Measurements from ENCODE around the gene ZNF225.
A peak's percentile ranks its signal among the peaks of the same experiment; 100 is the strongest.
"Not testable (repeated sequence)": the region's sequence is repeated elsewhere in the genome, so short reads cannot be mapped to it uniquely, and the experiment has no call there.

Gene ZNF225

DNA sequence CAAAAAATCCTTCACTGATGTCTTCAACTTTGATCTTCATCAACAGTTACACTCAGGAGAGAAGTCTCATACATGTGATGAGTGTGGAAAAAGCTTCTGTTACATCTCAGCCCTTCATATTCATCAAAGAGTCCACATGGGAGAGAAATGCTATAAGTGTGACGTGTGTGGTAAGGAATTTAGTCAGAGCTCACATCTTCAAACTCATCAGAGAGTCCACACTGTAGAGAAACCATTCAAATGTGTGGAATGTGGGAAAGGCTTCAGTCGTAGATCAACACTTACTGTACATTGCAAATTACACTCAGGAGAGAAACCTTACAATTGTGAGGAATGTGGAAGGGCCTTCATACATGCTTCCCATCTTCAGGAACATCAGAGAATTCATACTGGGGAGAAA is 43.3 kb downstream of the ZNF225 start:
- Histone ChIP-seq H3K9ac (ENCODE audit: low read depth in 1 of 2, low read length in 2 of 2) (no peak overlapping the region), H3K4me1 (ENCODE audit: control insufficient read depth in 2 of 2, insufficient read depth in 2 of 2, low read length in 2 of 2) (no peaks in the 10 kb centered on the region), H3K4me3 (ENCODE audit: low read length in 2 of 2) (no peak overlapping the region), H3K36me3 (ENCODE audit: control insufficient read depth in 2 of 2, insufficient read depth in 2 of 2, low read length in 2 of 2) (peaks cover 43 to 45% of the 10 kb centered on the region in 2 donors), H3K9me3 (ENCODE audit: control insufficient read depth in 2 of 2, low read length in 2 of 2) (peaks cover 38 to 49% of the 10 kb centered on the region in 2 donors), H3K27me3 (ENCODE audit: control insufficient read depth in 2 of 2, insufficient read depth in 2 of 2, low read length in 2 of 2) (no peaks in the 10 kb centered on the region), H3K27ac (ENCODE audit: low read depth in 2 of 2, low read length in 2 of 2) (no peak overlapping the region)

DNA sequence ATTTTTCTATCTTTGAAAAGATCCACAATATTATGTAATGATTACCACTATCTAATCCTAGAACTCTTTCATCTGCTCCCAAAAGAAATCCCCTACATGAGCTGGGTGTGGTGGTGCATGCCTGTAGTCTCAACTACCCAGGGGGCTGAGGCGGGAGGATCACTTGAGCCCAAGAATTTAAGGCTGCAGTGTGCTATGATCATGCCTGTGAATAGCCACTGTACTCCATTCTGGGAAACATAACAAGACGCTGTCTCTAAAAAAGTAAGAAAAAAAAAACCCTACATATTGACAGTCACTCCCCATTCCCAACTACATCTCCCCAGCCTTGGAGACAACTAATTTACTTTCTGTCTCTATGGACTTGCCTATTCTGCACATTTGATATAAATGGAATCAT is 50.6 kb downstream of the ZNF225 start:
- Histone ChIP-seq H3K4me3 (ENCODE audit: low read length in 2 of 2) (peak overlapping the region; percentile 94 to 95), H3K27ac (ENCODE audit: low read depth in 2 of 2, low read length in 2 of 2) (no peak overlapping the region), H3K4me1 (ENCODE audit: control insufficient read depth in 2 of 2, insufficient read depth in 2 of 2, low read length in 2 of 2) (peaks cover 8 to 9% of the 10 kb centered on the region in 2 donors), H3K9ac (ENCODE audit: low read depth in 1 of 2, low read length in 2 of 2) (no peak overlapping the region), H3K36me3 (ENCODE audit: control insufficient read depth in 2 of 2, insufficient read depth in 2 of 2, low read length in 2 of 2) (peaks cover 13 to 20% of the 10 kb centered on the region in 2 donors), H3K27me3 (ENCODE audit: control insufficient read depth in 2 of 2, insufficient read depth in 2 of 2, low read length in 2 of 2) (no peaks in the 10 kb centered on the region), H3K9me3 (ENCODE audit: control insufficient read depth in 2 of 2, low read length in 2 of 2) (peaks cover 14% of the 10 kb centered on the region in 2 donors)

GRCh38 chr19:44164327-44164672 is 51.1 kb downstream of the ZNF225 start:
- Histone ChIP-seq H3K36me3 (ENCODE audit: control insufficient read depth in 2 of 2, insufficient read depth in 2 of 2, low read length in 2 of 2) (peaks cover 17 to 20% of the 10 kb centered on the region in 2 donors), H3K4me1 (ENCODE audit: control insufficient read depth in 2 of 2, insufficient read depth in 2 of 2, low read length in 2 of 2) (peaks cover 8 to 9% of the 10 kb centered on the region in 2 donors), H3K27ac (ENCODE audit: low read depth in 2 of 2, low read length in 2 of 2) (peak overlapping the region; percentile 18 to 78), H3K27me3 (ENCODE audit: control insufficient read depth in 2 of 2, insufficient read depth in 2 of 2, low read length in 2 of 2) (no peaks in the 10 kb centered on the region), H3K9ac (ENCODE audit: low read depth in 1 of 2, low read length in 2 of 2) (peak overlapping the region; percentile 5 to 84), H3K4me3 (ENCODE audit: low read length in 2 of 2) (peak overlapping the region; percentile 94 to 95), H3K9me3 (ENCODE audit: control insufficient read depth in 2 of 2, low read length in 2 of 2) (peaks cover 12 to 15% of the 10 kb centered on the region in 2 donors)

GRCh38 chr19:44164673-44165512 is 51.7 kb downstream of the ZNF225 start, which contains the start of gene ZNF226:
ZNF226 (plus strand) TSS chr19:44165100; CDS start chr19:44170081, 4,981 bp downstream.
- H3K9me3 ChIP-seq (ENCODE audit: control insufficient read depth in 2 of 2, low read length in 2 of 2): peaks cover 16% of the 10 kb centered on the region in 2 donors
- H3K27ac ChIP-seq (ENCODE audit: low read depth in 2 of 2, low read length in 2 of 2): peak within 1 kb of the TSS; percentile 75 to 78
- no peaks in the 10 kb centered on the region for H3K27me3 ChIP-seq (ENCODE audit: control insufficient read depth in 2 of 2, insufficient read depth in 2 of 2, low read length in 2 of 2)
- peak within 1 kb of the TSS; percentile 94 to 95 for H3K4me3 ChIP-seq (ENCODE audit: low read length in 2 of 2)
- H3K4me1 ChIP-seq (ENCODE audit: control insufficient read depth in 2 of 2, insufficient read depth in 2 of 2, low read length in 2 of 2): peaks cover 8 to 9% of the 10 kb centered on the region in 2 donors
- peak within 1 kb of the TSS; percentile 84 to 86 for H3K9ac ChIP-seq (ENCODE audit: low read depth in 1 of 2, low read length in 2 of 2)
- peaks cover 23 to 26% of the 10 kb centered on the region in 2 donors for H3K36me3 ChIP-seq (ENCODE audit: control insufficient read depth in 2 of 2, insufficient read depth in 2 of 2, low read length in 2 of 2)

DNA sequence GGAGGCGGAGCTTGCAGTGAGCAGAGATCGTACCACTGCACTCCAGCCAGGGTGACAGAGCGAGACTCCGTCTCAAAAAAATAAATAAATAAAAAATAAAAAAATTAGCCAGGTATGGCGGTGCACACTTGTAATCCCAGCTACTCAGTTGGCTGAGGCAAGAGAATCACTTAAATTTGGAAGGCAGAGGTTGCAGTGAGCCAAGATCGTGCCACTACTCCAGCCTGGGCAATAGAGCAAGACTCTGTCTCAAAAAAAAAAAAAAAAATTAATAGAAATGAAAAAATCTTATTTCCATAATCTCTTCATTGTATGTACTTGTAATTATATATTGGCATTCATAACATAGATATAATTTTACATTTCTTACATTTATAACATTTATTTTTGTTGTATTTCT is 57.5 kb downstream of the ZNF225 start:
- not testable (repeated sequence) for H3K27me3 ChIP-seq (ENCODE audit: control insufficient read depth in 2 of 2, insufficient read depth in 2 of 2, low read length in 2 of 2); H3K27ac ChIP-seq (ENCODE audit: low read depth in 2 of 2, low read length in 2 of 2); H3K4me1 ChIP-seq (ENCODE audit: control insufficient read depth in 2 of 2, insufficient read depth in 2 of 2, low read length in 2 of 2); H3K9ac ChIP-seq (ENCODE audit: low read depth in 1 of 2, low read length in 2 of 2); H3K4me3 ChIP-seq (ENCODE audit: low read length in 2 of 2)
- Histone ChIP-seq H3K36me3 (ENCODE audit: control insufficient read depth in 2 of 2, insufficient read depth in 2 of 2, low read length in 2 of 2) (peaks cover 74 to 75% of the 10 kb centered on the region in 2 donors), H3K9me3 (ENCODE audit: control insufficient read depth in 2 of 2, low read length in 2 of 2) (peaks cover 34 to 46% of the 10 kb centered on the region in 2 donors)

DNA sequence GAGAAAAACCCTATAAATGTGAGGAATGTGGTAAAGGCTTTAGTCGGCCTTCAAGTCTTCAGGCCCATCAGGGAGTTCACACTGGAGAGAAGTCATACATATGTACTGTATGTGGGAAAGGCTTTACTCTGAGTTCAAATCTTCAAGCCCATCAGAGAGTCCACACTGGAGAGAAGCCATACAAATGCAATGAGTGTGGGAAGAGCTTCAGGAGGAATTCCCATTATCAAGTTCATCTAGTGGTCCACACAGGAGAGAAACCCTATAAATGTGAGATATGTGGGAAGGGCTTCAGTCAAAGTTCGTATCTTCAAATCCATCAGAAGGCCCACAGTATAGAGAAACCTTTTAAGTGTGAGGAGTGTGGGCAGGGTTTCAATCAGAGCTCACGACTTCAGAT is 63.4 kb downstream of the ZNF225 start:
- Histone ChIP-seq H3K4me3 (ENCODE audit: low read length in 2 of 2) (no peak overlapping the region), H3K27ac (ENCODE audit: low read depth in 2 of 2, low read length in 2 of 2) (no peak overlapping the region), H3K36me3 (ENCODE audit: control insufficient read depth in 2 of 2, insufficient read depth in 2 of 2, low read length in 2 of 2) (peaks cover 50 to 58% of the 10 kb centered on the region in 2 donors), H3K27me3 (ENCODE audit: control insufficient read depth in 2 of 2, insufficient read depth in 2 of 2, low read length in 2 of 2) (no peaks in the 10 kb centered on the region), H3K4me1 (ENCODE audit: control insufficient read depth in 2 of 2, insufficient read depth in 2 of 2, low read length in 2 of 2) (no peaks in the 10 kb centered on the region), H3K9me3 (ENCODE audit: control insufficient read depth in 2 of 2, low read length in 2 of 2) (peaks cover 45 to 65% of the 10 kb centered on the region in 2 donors), H3K9ac (ENCODE audit: low read depth in 1 of 2, low read length in 2 of 2) (no peak overlapping the region)

DNA sequence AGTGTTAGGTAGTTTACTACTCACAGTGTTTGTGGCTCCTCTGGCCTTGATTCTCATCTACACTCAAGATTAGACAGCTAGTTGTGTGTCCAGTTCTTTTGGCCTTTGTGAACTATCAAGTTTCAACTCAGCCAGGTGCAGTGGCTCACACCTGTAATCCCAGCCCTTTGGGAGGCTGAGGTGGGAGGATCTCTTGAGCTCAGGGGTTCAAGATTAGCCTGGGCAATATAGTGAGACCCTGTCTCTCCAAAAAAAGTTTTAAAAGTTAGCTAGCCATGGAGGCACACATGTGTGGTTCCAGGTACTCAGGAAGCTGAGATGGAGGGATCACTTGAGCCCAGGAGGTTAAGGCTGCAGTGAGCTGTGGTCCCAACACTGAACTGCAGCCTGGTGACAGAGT is 67.8 kb downstream of the ZNF225 start:
- H3K27me3 ChIP-seq (ENCODE audit: control insufficient read depth in 2 of 2, insufficient read depth in 2 of 2, low read length in 2 of 2): no peaks in the 10 kb centered on the region
- H3K4me3 ChIP-seq (ENCODE audit: low read length in 2 of 2): no peak overlapping the region
- H3K9me3 ChIP-seq (ENCODE audit: control insufficient read depth in 2 of 2, low read length in 2 of 2): peaks cover 36 to 40% of the 10 kb centered on the region in 2 donors
- H3K4me1 ChIP-seq (ENCODE audit: control insufficient read depth in 2 of 2, insufficient read depth in 2 of 2, low read length in 2 of 2): no peaks in the 10 kb centered on the region
- H3K36me3 ChIP-seq (ENCODE audit: control insufficient read depth in 2 of 2, insufficient read depth in 2 of 2, low read length in 2 of 2): peaks cover 6 to 14% of the 10 kb centered on the region in 2 donors
- no peak overlapping the region for H3K9ac ChIP-seq (ENCODE audit: low read depth in 1 of 2, low read length in 2 of 2)
- no peak overlapping the region for H3K27ac ChIP-seq (ENCODE audit: low read depth in 2 of 2, low read length in 2 of 2)

GRCh38 chr19:44182145-44182544 is 68.9 kb downstream of the ZNF225 start:
- H3K9me3 ChIP-seq (ENCODE audit: control insufficient read depth in 2 of 2, low read length in 2 of 2): peaks cover 24 to 28% of the 10 kb centered on the region in 2 donors
- H3K36me3 ChIP-seq (ENCODE audit: control insufficient read depth in 2 of 2, insufficient read depth in 2 of 2, low read length in 2 of 2): peaks cover 0 to 2% of the 10 kb centered on the region in 2 donors
- H3K27me3 ChIP-seq (ENCODE audit: control insufficient read depth in 2 of 2, insufficient read depth in 2 of 2, low read length in 2 of 2): no peaks in the 10 kb centered on the region
- no peak overlapping the region for H3K27ac ChIP-seq (ENCODE audit: low read depth in 2 of 2, low read length in 2 of 2)
- H3K9ac ChIP-seq (ENCODE audit: low read depth in 1 of 2, low read length in 2 of 2): no peak overlapping the region
- peak overlapping the region in 1 of 2 donors; percentile 56 for H3K4me3 ChIP-seq (ENCODE audit: low read length in 2 of 2)
- no peaks in the 10 kb centered on the region for H3K4me1 ChIP-seq (ENCODE audit: control insufficient read depth in 2 of 2, insufficient read depth in 2 of 2, low read length in 2 of 2)

All from mucosa of rectum (tissue), 2 donors.